Measurements from ENCODE around the gene WDR27.

DNA sequence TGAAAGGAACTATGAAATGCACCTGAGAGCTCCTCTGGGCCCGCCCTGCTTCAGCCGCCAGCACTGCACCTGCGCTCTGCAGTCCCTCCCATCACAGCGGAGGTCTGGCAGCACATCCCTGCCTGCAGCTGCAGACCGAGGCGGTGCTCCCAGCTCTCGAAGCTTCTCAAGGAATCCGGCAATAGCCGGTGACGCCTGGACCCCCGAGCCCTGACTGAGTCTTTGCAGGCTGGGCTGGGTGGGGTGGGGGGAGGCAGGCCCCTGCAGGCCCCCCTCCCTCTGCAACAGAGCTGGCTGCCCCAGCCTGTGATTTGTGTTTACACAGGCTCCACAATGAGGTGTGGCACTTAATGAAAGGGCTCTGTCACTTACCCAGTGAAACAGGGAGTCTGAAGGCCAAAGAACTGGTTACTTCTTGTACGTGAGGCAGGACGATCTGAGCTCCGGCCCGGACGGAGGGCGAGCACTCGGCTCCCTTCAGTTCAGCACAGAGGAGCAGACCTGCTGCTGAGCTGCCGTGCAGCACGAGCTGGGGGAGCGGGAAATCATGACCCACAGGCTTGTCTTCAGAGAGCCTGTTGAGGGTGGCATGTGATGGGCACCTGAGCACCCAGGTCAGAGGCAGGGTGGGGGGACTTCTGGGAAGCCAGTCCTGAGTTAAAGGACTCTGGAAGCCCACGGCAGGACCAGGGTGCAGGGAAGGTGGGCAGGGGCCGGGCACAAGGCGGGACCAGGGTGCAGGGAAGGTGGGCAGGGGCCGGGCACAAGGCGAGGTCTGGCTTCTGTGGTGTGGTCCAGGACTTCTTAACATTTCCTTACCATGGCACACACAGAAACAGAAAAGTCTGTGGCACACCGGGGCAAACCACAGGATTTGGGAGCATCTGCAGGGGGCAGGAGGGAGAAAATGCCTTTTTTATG lies 255.9 kb downstream of the WDR27 start:
- no peak for TF ChIP-seq POLR2A (IDR thresholded peaks at IDR 0.05; ENCODE audit: low read length)
- TF ChIP-seq GATA1 (IDR thresholded peaks at IDR 0.05; ENCODE audit: low read depth, low read length) = no peak

Measured in erythroblast (primary cell).